SH-SY5Y (cell line): ENCODE data around the gene NCOA3.

Experiments used
- GATA2 ChIP-seq: IDR thresholded peaks from 2 replicates; pipeline ENCODE4 v1.6.1; 2011; ENCODE audit warnings: mild to moderate bottlenecking, low read depth, low read length
- GATA3 ChIP-seq: IDR thresholded peaks from 2 replicates; pipeline ENCODE4 v1.6.1; 2011; ENCODE audit warnings: low read depth, mild to moderate bottlenecking, low read length, moderate library complexity

- TF ChIP-seq GATA3 (no peak), GATA2 (no peak)
Measured at GRCh38 chr20:47479093-47479492, 22.6 kb upstream of the NCOA3 start.
